Kidney (tissue), 14 donors: ENCODE data around the gene SMIM20. TPM values are rescaled to one million over a fixed set of nuclear protein-coding genes. Genes with fewer than 3 reads are reported as not detected.

Experiments
- DNase-seq, 5 donors: peaks; one replicate each; pipeline ENCODE4 v3.0.0-alpha.2; 2013 to 2020
- FAIRE-seq: peaks from 2 replicates; lab custom pipeline; 2012; peaks lifted over from hg19 to GRCh38; lab: Jason Lieb, UNC
- H3K27ac ChIP-seq, 2 donors: one replicate each; pipeline ENCODE4 v1.7.0; 2013; ENCODE audit warnings: low read depth in 2 of 2, low read length in 2 of 2, inconsistent platforms in 1 of 2
- H3K27me3 ChIP-seq: one replicate; pipeline ENCODE4 v1.7.1; 2013; ENCODE audit warnings: low read length, inconsistent platforms; ENCODE audit not compliant: control insufficient read depth, insufficient read depth
- H3K36me3 ChIP-seq, 3 donors: one replicate each; pipeline versions ENCODE4 v1.7.0 to v1.7.1; 2013; ENCODE audit warnings: low read length in 3 of 3, control low read depth in 1 of 3, inconsistent platforms in 1 of 3; ENCODE audit not compliant: insufficient read depth in 3 of 3, control insufficient read depth in 2 of 3
- H3K4me1 ChIP-seq, 3 donors: one replicate each; pipeline versions ENCODE4 v1.7.0 to v1.7.1; 2013; ENCODE audit warnings: low read length in 3 of 3, inconsistent platforms in 1 of 3, low read depth in 1 of 3; ENCODE audit not compliant: control insufficient read depth in 2 of 3, insufficient read depth in 2 of 3
- H3K4me3 ChIP-seq, 3 donors: one replicate each; pipeline versions ENCODE4 v1.7.0 to v1.8.1; 2013; ENCODE audit warnings: low read length in 3 of 3, control low read depth in 1 of 3, inconsistent platforms in 1 of 3
- H3K9ac ChIP-seq, 3 donors: one replicate each; pipeline versions ENCODE4 v1.7.0 to v1.7.1; 2013; ENCODE audit warnings: low read length in 3 of 3, control low read depth in 1 of 3, inconsistent platforms in 1 of 3
- H3K9me3 ChIP-seq, 3 donors: one replicate each; pipeline versions ENCODE4 v1.7.0 to v1.7.1; 2013; ENCODE audit warnings: low read length in 3 of 3, control low read depth in 1 of 3, inconsistent platforms in 1 of 3; ENCODE audit not compliant: control insufficient read depth in 2 of 3, insufficient read depth in 1 of 3
- CTCF ChIP-seq: IDR thresholded peaks from 3 replicates; pipeline ENCODE4 v1.5.1; 2012; ENCODE audit warnings: mild to moderate bottlenecking, moderate library complexity, borderline replicate concordance; ENCODE audit not compliant: insufficient read depth; ENCODE audit errors: extremely low read depth
- intact Hi-C: fragments of 100-400 bp; cut with DNase I; formaldehyde crosslinking; loops from one replicate; pipeline ENCODE4 v1.11.1; 2022
- polyA plus RNA-seq: library from polyadenylated mRNA; stranded (reverse); fragments of 350-450 nt; fragmentation: Illumina TruSeq; extraction: RNeasy Lipid Tissue Mini Kit (QIAGEN cat#74804); gene quantifications from one replicate; pipeline ENCODE4 v1.2.3, GENCODE V29; 2014; ENCODE audit warnings: low read depth, low replicate concordance; ENCODE audit not compliant: insufficient read depth
- total RNA-seq: library from RNA; stranded (reverse); fragmentation: NEBNext Ultra II Directional; extraction: Animal tissue kit (Norgen Biotek cat#: 25700); gene quantifications from one replicate; pipeline ENCODE4 v1.2.1, GENCODE V29; 2021
- donor health status: control.
- donor health status: control.
- donor health status: control.
- donor health status: control.
- donor health status: control.
- donor health status: DM: yes; HTN: yes; CAD: no.
- donor health status: Normal renal cell carcinoma (clear cell type).

SMIM20 gene
- total and polyA plus RNA-seq, 2 donors from 2014 or later = 23.8 to 97.2 TPM

DNA sequence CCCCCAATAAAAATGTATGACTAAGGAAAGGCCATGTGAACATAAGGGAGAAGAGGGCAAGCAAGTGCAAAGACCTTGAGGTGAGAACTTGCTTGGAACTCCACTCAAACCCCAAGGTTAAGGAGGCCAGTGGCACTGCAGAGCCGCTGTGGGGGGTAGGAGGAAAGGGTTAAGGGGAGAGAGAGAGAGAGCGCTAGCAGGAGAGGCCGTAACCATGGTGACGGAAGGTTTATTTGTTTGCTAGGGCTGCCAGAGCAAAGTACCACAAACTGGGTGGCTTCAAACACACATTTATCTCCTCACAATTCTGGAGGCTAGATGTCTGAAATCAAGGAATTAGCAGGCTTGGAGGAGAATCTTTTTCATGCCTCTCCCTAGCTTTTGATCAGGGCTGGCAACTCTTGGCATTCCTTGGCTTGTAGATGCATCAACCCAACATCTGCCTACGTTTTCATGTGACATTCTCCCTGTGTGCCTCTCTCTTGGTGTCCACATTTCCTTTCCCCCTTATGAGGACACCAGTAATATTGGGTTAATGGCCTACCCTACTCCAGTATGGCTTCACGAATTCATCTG lies 35.2 kb downstream of the SMIM20 start:
- H3K9me3 ChIP-seq = no peaks in the 10 kb centered on the region
- FAIRE-seq = no peak
- no peaks in the 10 kb centered on the region for H3K27me3 ChIP-seq

DNA sequence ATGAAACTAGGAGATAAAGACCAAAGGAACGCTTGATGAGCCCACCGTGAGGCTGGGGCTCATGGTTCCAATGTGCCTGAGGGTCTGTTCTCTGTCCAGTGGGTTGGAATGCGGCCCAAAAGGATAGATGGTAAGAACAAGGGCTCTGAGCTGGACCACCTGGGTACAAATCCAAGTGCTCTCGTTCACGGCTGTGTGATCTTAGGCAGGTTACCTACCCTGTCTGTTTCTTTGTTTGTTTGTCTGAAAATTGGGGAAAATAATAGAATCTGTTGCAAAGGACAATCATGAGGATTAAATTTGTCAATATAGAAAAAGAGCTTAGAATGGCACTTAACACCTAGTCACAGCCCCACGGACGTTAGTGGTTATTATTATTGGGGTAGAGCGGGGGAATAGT lies 36.0 kb downstream of the SMIM20 start:
- H3K36me3 ChIP-seq = no peaks in the 10 kb centered on the region
- peaks cover 0 to 3% (median 0%) of the 10 kb centered on the region in 3 donors for H3K4me1 ChIP-seq
- FAIRE-seq (no peak), DNase-seq (no peak)
- no peaks in the 10 kb centered on the region for H3K9me3 ChIP-seq
- H3K4me3 ChIP-seq = no peak overlapping the region
- H3K27ac ChIP-seq = no peak overlapping the region
- TF ChIP-seq CTCF = no peak
- intact Hi-C loops = no loop called here
- H3K27me3 ChIP-seq = no peaks in the 10 kb centered on the region
- no peak overlapping the region for H3K9ac ChIP-seq

More for the DNA sequence above, 35.2 kb downstream of the SMIM20 start:
- no peak overlapping the region for H3K4me3 ChIP-seq
- H3K36me3 ChIP-seq = no peaks in the 10 kb centered on the region
- peak in 3 of 5 donors; percentile 43 to 64 (median 64) for DNase-seq
- no peak overlapping the region for H3K9ac ChIP-seq
- no peak for TF ChIP-seq CTCF
- H3K4me1 ChIP-seq = peaks cover 0 to 3% (median 0%) of the 10 kb centered on the region in 3 donors
- intact Hi-C loops = no loop called here
- no peak overlapping the region for H3K27ac ChIP-seq

DNA sequence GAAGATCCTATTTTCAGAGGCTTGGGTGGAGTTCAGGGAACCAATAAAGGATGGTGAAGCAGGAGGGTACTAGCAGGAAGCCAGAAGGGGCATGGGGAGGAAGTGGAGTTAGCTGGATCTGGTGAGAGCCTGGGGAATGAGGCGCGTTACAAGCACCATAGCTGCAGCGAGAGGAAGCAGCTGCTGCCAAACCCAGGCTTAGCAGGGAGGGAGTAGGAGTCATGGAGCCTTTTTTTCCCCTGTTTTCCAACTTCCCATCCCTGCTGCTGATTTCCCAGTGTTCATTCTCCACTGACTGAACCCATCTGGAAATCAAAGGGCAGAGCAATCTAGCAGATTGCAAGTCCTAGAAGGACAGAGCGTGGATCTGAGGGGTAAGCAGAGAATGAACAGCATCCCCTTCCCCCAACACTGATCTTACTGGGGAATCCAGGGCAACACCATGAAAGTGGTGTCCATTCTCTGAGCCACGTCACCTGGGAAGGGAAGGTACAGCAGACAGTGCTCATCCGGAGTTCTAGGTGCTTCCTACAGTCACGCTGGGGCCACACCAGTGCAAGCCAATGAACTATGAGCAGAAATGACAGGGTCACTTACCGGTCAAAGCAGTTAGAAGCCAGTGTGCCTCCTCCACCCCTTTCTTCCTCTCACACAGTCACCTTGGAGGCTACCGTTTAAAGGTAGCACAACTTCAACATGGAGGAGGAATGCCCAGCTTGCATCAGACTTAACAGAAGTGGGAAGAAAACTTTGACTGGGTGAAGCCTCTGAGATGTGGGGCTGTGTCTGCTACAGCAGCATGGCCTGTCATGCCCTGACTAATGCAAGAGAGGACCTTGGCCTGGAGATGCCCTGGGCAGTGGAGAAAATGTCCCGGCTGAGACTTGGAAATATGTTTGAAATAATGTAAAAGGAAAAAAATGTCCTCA lies 36.7 kb downstream of the SMIM20 start:
- H3K36me3 ChIP-seq = no peaks in the 10 kb centered on the region
- no peaks in the 10 kb centered on the region for H3K27me3 ChIP-seq
- no peak overlapping the region for H3K27ac ChIP-seq
- intact Hi-C loops = no loop called here
- DNase-seq (peak in 3 of 5 donors; percentile 47 to 85 (median 54)), FAIRE-seq (no peak)
- no peak overlapping the region for H3K9ac ChIP-seq
- H3K4me3 ChIP-seq = no peak overlapping the region
- no peaks in the 10 kb centered on the region for H3K9me3 ChIP-seq
- TF ChIP-seq CTCF = no peak
- peaks cover 0 to 3% (median 0%) of the 10 kb centered on the region in 3 donors for H3K4me1 ChIP-seq
